ENCODE results near the gene ADGRL1. TPM values are rescaled to one million over a fixed set of nuclear protein-coding genes. Genes with fewer than 3 reads are reported as not detected.

The ADGRL1 gene
- total and polyA plus RNA-seq, 2 donors (not counting 3 experiments of a cell fraction or from before 2014, with no cell fraction given): 7.3 to 8.3 TPM

GRCh38 chr19:14185158-14185557 is 20.8 kb downstream of the ADGRL1 start:
- CTCF ChIA-PET: interaction anchor here (2.4 kb wide), 1 partner anchor 163 kb away, joined by 8 read pairs; no protein-coding TSS in a partner anchor
- dilution Hi-C loops (cut with MboI; ENCODE audit: extremely low pct_ligation_motif_present, low sequenced_read_pairs) (no loop called here), intact Hi-C loops (cut with micrococcal nuclease) (no loop called here)
- Histone ChIP-seq H3K27ac (ENCODE audit: insufficient read depth, low read depth, low read length) (no peak overlapping the region), H3K4me1 (ENCODE audit: control insufficient read depth, extremely low read depth, insufficient read depth, low read length) (no peaks in the 10 kb centered on the region), H3K27me3 (ENCODE audit: control insufficient read depth in 2 of 2, insufficient read depth in 2 of 2, low read length in 2 of 2) (no peaks in the 10 kb centered on the region), H4K20me1 (replicated peaks; ENCODE audit: control insufficient read depth, extremely low read depth, insufficient read depth, low read length) (no peaks in the 10 kb centered on the region), H3K4me2 (ENCODE audit: insufficient read depth, low read length) (no peak overlapping the region), H3K9me1 (replicated peaks; ENCODE audit: control insufficient read depth, extremely low read depth, insufficient read depth, low read length) (no peaks in the 10 kb centered on the region), H3K36me3 (ENCODE audit: control insufficient read depth in 2 of 2, extremely low read depth in 1 of 2, insufficient read depth in 2 of 2, low read length in 2 of 2) (no peaks in the 10 kb centered on the region), H3K9ac (replicated peaks; ENCODE audit: extremely low read depth, insufficient read depth, low read length) (no peak overlapping the region), H2AFZ (ENCODE audit: low read depth, low read length) (no peak overlapping the region), H3K79me2 (ENCODE audit: control insufficient read depth, insufficient read depth, low read length) (no peaks in the 10 kb centered on the region), H3K9me3 (replicated peaks; ENCODE audit: control insufficient read depth, insufficient read depth, low read length) (no peaks in the 10 kb centered on the region), H3K4me3 (replicated peaks in 1 of 3; ENCODE audit: insufficient read depth in 1 of 3, low read depth in 1 of 3, low read length in 3 of 3) (no peak overlapping the region)
- FAIRE-seq (no peak), DNase-seq (ENCODE audit: low read depth, low spot score) (no peak)
- TF ChIP-seq, protein P1, sequence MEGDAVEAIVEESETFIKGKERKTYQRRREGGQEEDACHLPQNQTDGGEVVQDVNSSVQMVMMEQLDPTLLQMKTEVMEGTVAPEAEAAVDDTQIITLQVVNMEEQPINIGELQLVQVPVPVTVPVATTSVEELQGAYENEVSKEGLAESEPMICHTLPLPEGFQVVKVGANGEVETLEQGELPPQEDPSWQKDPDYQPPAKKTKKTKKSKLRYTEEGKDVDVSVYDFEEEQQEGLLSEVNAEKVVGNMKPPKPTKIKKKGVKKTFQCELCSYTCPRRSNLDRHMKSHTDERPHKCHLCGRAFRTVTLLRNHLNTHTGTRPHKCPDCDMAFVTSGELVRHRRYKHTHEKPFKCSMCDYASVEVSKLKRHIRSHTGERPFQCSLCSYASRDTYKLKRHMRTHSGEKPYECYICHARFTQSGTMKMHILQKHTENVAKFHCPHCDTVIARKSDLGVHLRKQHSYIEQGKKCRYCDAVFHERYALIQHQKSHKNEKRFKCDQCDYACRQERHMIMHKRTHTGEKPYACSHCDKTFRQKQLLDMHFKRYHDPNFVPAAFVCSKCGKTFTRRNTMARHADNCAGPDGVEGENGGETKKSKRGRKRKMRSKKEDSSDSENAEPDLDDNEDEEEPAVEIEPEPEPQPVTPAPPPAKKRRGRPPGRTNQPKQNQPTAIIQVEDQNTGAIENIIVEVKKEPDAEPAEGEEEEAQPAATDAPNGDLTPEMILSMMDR (IDR thresholded peaks at IDR 0.05; ENCODE audit: extremely low read depth in 1 of 2, insufficient read depth in 1 of 2, low read depth in 1 of 2, low read length in 2 of 2): no peak
- TF ChIP-seq JUN (IDR thresholded peaks at IDR 0.05; ENCODE audit: borderline replicate concordance, insufficient read depth, insufficient read length, low read depth): no peak
- no peak for TF ChIP-seq FOS (IDR thresholded peaks at IDR 0.05; ENCODE audit: borderline replicate concordance, insufficient read depth, low read length)
- TF ChIP-seq POLR2A (IDR thresholded peaks at IDR 0.05; ENCODE audit: low read depth, low read length): no peak
- no peak for TF ChIP-seq MYC (IDR thresholded peaks at IDR 0.05; ENCODE audit: low read depth, low read length)
- no peak for TF ChIP-seq EZH2 (IDR thresholded peaks at IDR 0.05; ENCODE audit: borderline replicate concordance, low read depth, low read length, severe bottlenecking)
- TF ChIP-seq MAX (IDR thresholded peaks at IDR 0.05; ENCODE audit: insufficient read depth, insufficient read length): no peak
- no peak for TF ChIP-seq GATA2 (IDR thresholded peaks at IDR 0.05; ENCODE audit: insufficient read depth, insufficient read length, low read depth, low read length)
- TF ChIP-seq POLR2AphosphoS5 (IDR thresholded peaks at IDR 0.05; ENCODE audit: insufficient read depth, low read depth, low read length): no peak
- no TSS peak for BruUV-seq (replicated peaks)
- POLR2A ChIA-PET: no interaction called here
